Mesendoderm (in vitro differentiated cells): ENCODE measurements around the gene SMIM29.
"Not testable (repeated sequence)": the region's sequence is repeated elsewhere in the genome, so short reads cannot be mapped to it uniquely, and the experiment has no call there.

Experiments
- DNase-seq: peaks from one replicate; pipeline ENCODE4 v3.0.0; 2013
- H2AK5ac ChIP-seq: 2 replicates; pipeline ENCODE4 v1.6.1; 2013; ENCODE audit warnings: low read length, inconsistent platforms
- H2BK120ac ChIP-seq: 2 replicates; pipeline ENCODE4 v1.6.1; 2013; ENCODE audit warnings: low read depth, mild to moderate bottlenecking, low read length, moderate library complexity, mixed read lengths
- H2BK15ac ChIP-seq: replicated peaks from 2 replicates; pipeline ENCODE4 v1.6.1; 2013; ENCODE audit warnings: low read depth, mild to moderate bottlenecking, moderate library complexity
- H2BK5ac ChIP-seq: 2 replicates; pipeline ENCODE4 v1.6.1; 2013; ENCODE audit warnings: low read length, inconsistent platforms
- H3K18ac ChIP-seq: 2 replicates; pipeline ENCODE4 v1.6.1; 2013; ENCODE audit warnings: mild to moderate bottlenecking, low read length, mixed read lengths
- H3K23ac ChIP-seq: one replicate; pipeline ENCODE4 v1.6.1; 2013; ENCODE audit warnings: low read length
- H3K27ac ChIP-seq: 2 replicates; pipeline ENCODE4 v1.5.1; 2013; ENCODE audit warnings: low read depth, mild to moderate bottlenecking, inconsistent platforms, low read length, moderate library complexity
- H3K27me3 ChIP-seq: 2 replicates; pipeline ENCODE4 v1.6.1; 2013; ENCODE audit warnings: low read length, control low read depth, mild to moderate bottlenecking, inconsistent platforms; ENCODE audit not compliant: insufficient read depth, poor library complexity
- H3K36me3 ChIP-seq: 2 replicates; pipeline ENCODE4 v1.6.1; 2013; ENCODE audit warnings: low read length, inconsistent platforms; ENCODE audit not compliant: control insufficient read depth, insufficient read depth
- H3K4ac ChIP-seq: one replicate; pipeline ENCODE4 v1.6.1; 2013; ENCODE audit warnings: low read depth, mild to moderate bottlenecking, low read length, moderate library complexity
- H3K4me1 ChIP-seq: 2 replicates; pipeline ENCODE4 v1.6.1; 2013; ENCODE audit warnings: low read depth, low read length, inconsistent platforms; ENCODE audit not compliant: control insufficient read depth
- H3K4me2 ChIP-seq: 2 replicates; pipeline ENCODE4 v1.6.1; 2013; ENCODE audit warnings: low read length
- H3K4me3 ChIP-seq: 2 replicates; pipeline ENCODE4 v1.5.1; 2013; ENCODE audit warnings: mild to moderate bottlenecking, low read length
- H3K56ac ChIP-seq: one replicate; pipeline ENCODE4 v1.6.1; 2013; ENCODE audit warnings: low read length
- H3K79me1 ChIP-seq: 2 replicates; pipeline ENCODE4 v1.6.1; 2013; ENCODE audit warnings: low read length, inconsistent platforms
- H3K79me2 ChIP-seq: 2 replicates; pipeline ENCODE4 v1.6.1; 2013; ENCODE audit warnings: mild to moderate bottlenecking, low read length; ENCODE audit not compliant: control insufficient read depth, insufficient read depth
- H3K9ac ChIP-seq: 2 replicates; pipeline ENCODE4 v1.6.1; 2013; ENCODE audit warnings: low read length, inconsistent platforms
- H4K5ac ChIP-seq: one replicate; pipeline ENCODE4 v1.6.1; 2013; ENCODE audit warnings: low read length
- H4K8ac ChIP-seq: one replicate; pipeline ENCODE4 v1.6.1; 2013; ENCODE audit warnings: low read depth, mild to moderate bottlenecking, control low read depth, low read length, moderate library complexity
- WGBS: extraction: QIAGEN DNeasy Blood & Tissue Kit; methylation state at CpG from one replicate; pipeline ENCODE4 v1.1.7; 2013; ENCODE audit warnings: low lambda C conversion rate, missing lambda C conversion rate; ENCODE audit not compliant: insufficient coverage; ENCODE audit errors: extremely low coverage; 5-methylcytosine and 5-hydroxymethylcytosine counted together

Gene SMIM29

GRCh38 chr6:34248198-34248726, 544 bp downstream of the SMIM29 start:
- Histone ChIP-seq H3K4me2 (peak overlapping the region; percentile 100), H3K79me1 (peaks cover 2% of the 10 kb centered on the region), H3K4me3 (peak overlapping the region; percentile 80), H4K5ac (no peak overlapping the region), H3K36me3 (peaks cover 10% of the 10 kb centered on the region), H3K79me2 (no peaks in the 10 kb centered on the region), H3K27me3 (no peaks in the 10 kb centered on the region), H3K18ac (no peak overlapping the region), H3K4me1 (peaks cover 2% of the 10 kb centered on the region), H2BK15ac (no peak overlapping the region), H2AK5ac (peak overlapping the region; percentile 12), H3K27ac (peak overlapping the region; percentile 9), H3K56ac (peak overlapping the region; percentile 97), H4K8ac (no peak overlapping the region), H2BK120ac (no peak overlapping the region), H3K23ac (peak overlapping the region; percentile 80), H2BK5ac (no peak overlapping the region), H3K4ac (no peak overlapping the region), H3K9ac (peak overlapping the region; percentile 93)
- peak; percentile 77 for DNase-seq
- WGBS = no CpG with 5 or more reads among the region's 17 CpGs

GRCh38 chr6:34247481-34248197, 1.2 kb downstream of the SMIM29 start:
- Histone ChIP-seq H2BK15ac (no peak overlapping the region), H3K4me2 (no peak overlapping the region), H3K27me3 (no peaks in the 10 kb centered on the region), H4K8ac (no peak overlapping the region), H3K4ac (no peak overlapping the region), H3K56ac (no peak overlapping the region), H3K23ac (no peak overlapping the region), H2AK5ac (no peak overlapping the region), H2BK5ac (no peak overlapping the region), H3K18ac (no peak overlapping the region), H3K79me1 (peaks cover 4% of the 10 kb centered on the region), H4K5ac (no peak overlapping the region), H3K79me2 (no peaks in the 10 kb centered on the region), H3K27ac (no peak overlapping the region), H3K9ac (no peak overlapping the region), H3K4me3 (no peak overlapping the region), H3K36me3 (peaks cover 13% of the 10 kb centered on the region), H2BK120ac (no peak overlapping the region), H3K4me1 (peaks cover 2% of the 10 kb centered on the region)
- DNase-seq = peak; percentile 37
- no CpG with 5 or more reads among the region's 6 CpGs for WGBS

- peaks cover 2% of the 10 kb centered on the region for H3K4me1 ChIP-seq
- peaks cover 6% of the 10 kb centered on the region for H3K79me2 ChIP-seq
- no peak overlapping the region for H3K4me3 ChIP-seq
- no peak overlapping the region for H3K27ac ChIP-seq
- no peak overlapping the region for H2AK5ac ChIP-seq
- no peak overlapping the region for H3K23ac ChIP-seq
- no peak overlapping the region for H3K18ac ChIP-seq
- H3K56ac ChIP-seq = no peak overlapping the region
- H3K36me3 ChIP-seq = peaks cover 17% of the 10 kb centered on the region
- no peak overlapping the region for H3K9ac ChIP-seq
- H3K79me1 ChIP-seq = peaks cover 8% of the 10 kb centered on the region
- H2BK15ac ChIP-seq = no peak overlapping the region
- H3K4me2 ChIP-seq = no peak overlapping the region
- no peak overlapping the region for H2BK120ac ChIP-seq
- DNase-seq = peak; percentile 88
- no peak overlapping the region for H4K8ac ChIP-seq
- H3K27me3 ChIP-seq = no peaks in the 10 kb centered on the region
- H3K4ac ChIP-seq = no peak overlapping the region
- no peak overlapping the region for H2BK5ac ChIP-seq
- no CpG with 5 or more reads among the region's 8 CpGs for WGBS
- no peak overlapping the region for H4K5ac ChIP-seq
These were observed 2.0 kb downstream of the SMIM29 start for GRCh38 chr6:34246563-34247391.

GRCh38 chr6:34246249-34246562, 2.6 kb downstream of the SMIM29 start:
- Histone ChIP-seq H3K18ac (no peak overlapping the region), H3K36me3 (peaks cover 23% of the 10 kb centered on the region), H2BK15ac (no peak overlapping the region), H2BK5ac (no peak overlapping the region), H3K9ac (no peak overlapping the region), H3K4me3 (no peak overlapping the region), H3K79me1 (peaks cover 13% of the 10 kb centered on the region), H3K4me1 (peaks cover 2% of the 10 kb centered on the region), H3K23ac (no peak overlapping the region), H4K5ac (no peak overlapping the region), H4K8ac (no peak overlapping the region), H3K27ac (no peak overlapping the region), H2BK120ac (no peak overlapping the region), H3K56ac (no peak overlapping the region), H3K4ac (no peak overlapping the region), H3K4me2 (no peak overlapping the region), H3K27me3 (no peaks in the 10 kb centered on the region), H3K79me2 (peaks cover 12% of the 10 kb centered on the region), H2AK5ac (no peak overlapping the region)
- DNase-seq = no peak
- WGBS = no CpG with 5 or more reads among the region's 2 CpGs

- not testable (repeated sequence) for H2BK120ac ChIP-seq, H3K23ac ChIP-seq, H3K18ac ChIP-seq, H4K8ac ChIP-seq, H2BK15ac ChIP-seq, H3K9ac ChIP-seq, H3K4me1 ChIP-seq, H3K4ac ChIP-seq, H3K27ac ChIP-seq, DNase-seq, H2BK5ac ChIP-seq, H3K4me3 ChIP-seq, H3K56ac ChIP-seq, H2AK5ac ChIP-seq, H4K5ac ChIP-seq, H3K27me3 ChIP-seq, H3K4me2 ChIP-seq
- peaks cover 17% of the 10 kb centered on the region for H3K79me2 ChIP-seq
- WGBS = no CpG with 5 or more reads among the region's 7 CpGs
- H3K79me1 ChIP-seq = peaks cover 15% of the 10 kb centered on the region
- H3K36me3 ChIP-seq = peaks cover 27% of the 10 kb centered on the region
These were observed 3.1 kb downstream of the SMIM29 start for GRCh38 chr6:34245761-34246140.
